GM12878 (cell line): ENCODE data around the gene LINC00237. TPM values are rescaled to one million over a fixed set of nuclear protein-coding genes. Genes with fewer than 3 reads are reported as not detected.

Experiments
- ATAC-seq: fragments of 200-7000 bp; cut with Tn5 transposase; 3 replicates; pipeline ENCODE4 v1.9.1; 2020; ENCODE audit warnings: mild to moderate bottlenecking, moderate library complexity
- BruUV-seq: library from RNA; stranded (reverse); fragments of 400-500 nt; replicated peaks from 2 replicates; lab custom pipeline; 2021; lab: Mats Ljungman, UMichigan
- CTCF ChIA-PET: fragments of 300-600 bp; sonication (Branson Sonifier 250); formaldehyde crosslinking; extraction: SDS; loops from one replicate; lab custom pipeline; 2021; ENCODE audit warnings: inconsistent platforms; lab: Yijun Ruan, JAX
- POLR2A ChIA-PET: fragments of 350-600 bp; formaldehyde crosslinking; extraction: SDS; loops from one replicate; lab custom pipeline; 2021; ENCODE audit warnings: inconsistent platforms; lab: Charles Lee
- RAD21 ChIA-PET: fragments of 300-600 bp; sonication (Branson Sonifier 250); formaldehyde crosslinking; loops from one replicate; lab custom pipeline; 2023; ENCODE audit warnings: antibody characterized with exemption; ENCODE audit not compliant: unreplicated experiment; lab: Charles Lee
- SMC1A ChIA-PET: fragments of 300-600 bp; sonication (Branson Sonifier 250); formaldehyde crosslinking; loops from one replicate; lab custom pipeline; 2023; ENCODE audit not compliant: unreplicated experiment, uncharacterized antibody; lab: Charles Lee
- DNase-seq: peaks from one replicate; pipeline ENCODE4 v3.0.0-alpha.2; 2011; ENCODE audit warnings: low read depth, low spot score
- FAIRE-seq: peaks from 3 replicates; lab custom pipeline; 2011; peaks lifted over from hg19 to GRCh38; lab: Jason Lieb, UNC
- H2AFZ ChIP-seq: 2 replicates; pipeline ENCODE4 v1.6.0; 2011; ENCODE audit warnings: low read depth, low read length, control low read depth; ENCODE audit not compliant: control insufficient read depth
- H3K27ac ChIP-seq: 2 replicates; pipeline ENCODE4 v1.5.1; 2011; ENCODE audit warnings: control low read depth; ENCODE audit not compliant: control insufficient read depth, insufficient read depth
- H3K27me3 ChIP-seq, 2 experiments: replicated peaks in 1 of 2; 2 replicates each; pipeline versions ENCODE4 v1.6.0 to v1.6.1; 2011; ENCODE audit warnings: low read length in 1 of 2; ENCODE audit not compliant: control insufficient read depth in 2 of 2, insufficient read depth in 2 of 2
- H3K36me3 ChIP-seq, 2 experiments: 2 replicates each; pipeline ENCODE4 v1.5.1; 2011; ENCODE audit warnings: low read length in 1 of 2; ENCODE audit not compliant: control insufficient read depth in 2 of 2, insufficient read depth in 2 of 2
- H3K4me1 ChIP-seq: 2 replicates; pipeline ENCODE4 v1.6.1; 2011; ENCODE audit warnings: mild to moderate bottlenecking, low read length, moderate library complexity, mixed read lengths; ENCODE audit not compliant: control insufficient read depth, insufficient read depth
- H3K4me2 ChIP-seq: 2 replicates; pipeline ENCODE4 v1.6.0; 2011; ENCODE audit warnings: control low read depth; ENCODE audit not compliant: control insufficient read depth, insufficient read depth
- H3K4me3 ChIP-seq: fragments of 200-600 bp; sonication (generic); 2 replicates; pipeline ENCODE4 v1.5.1; 2016
- H3K79me2 ChIP-seq: 2 replicates; pipeline ENCODE4 v1.6.0; 2011; ENCODE audit warnings: low read length; ENCODE audit not compliant: control insufficient read depth, insufficient read depth
- H3K9ac ChIP-seq: 2 replicates; pipeline ENCODE4 v1.8.0; 2011; ENCODE audit warnings: low read length, control low read depth, mixed read lengths; ENCODE audit not compliant: control insufficient read depth, insufficient read depth
- H3K9me3 ChIP-seq: replicated peaks from 3 replicates; pipeline ENCODE4 v1.5.1; 2011; ENCODE audit warnings: mild to moderate bottlenecking, low read length; ENCODE audit not compliant: control insufficient read depth, insufficient read depth
- H4K20me1 ChIP-seq: 2 replicates; pipeline ENCODE4 v1.6.0; 2011; ENCODE audit not compliant: control insufficient read depth, insufficient read depth
- BACH1 ChIP-seq: fragments of 450-650 bp; IDR thresholded peaks from 2 replicates; pipeline ENCODE4 v1.6.1; 2017; ENCODE audit warnings: mild to moderate bottlenecking, borderline replicate concordance
- CEBPZ ChIP-seq: fragments of 150-350 bp; IDR thresholded peaks from 2 replicates; pipeline ENCODE4 v1.6.1; 2016; ENCODE audit warnings: low read depth, low read length
- CHD1 ChIP-seq: IDR thresholded peaks from 2 replicates; pipeline ENCODE4 v1.6.1; 2012; ENCODE audit warnings: low read depth, low read length, improper control_type of control experiment
- ESRRA ChIP-seq: IDR thresholded peaks from 2 replicates; pipeline ENCODE4 v1.6.1; 2012; ENCODE audit warnings: mild to moderate bottlenecking, low read length, improper control_type of control experiment
- HSF1 ChIP-seq: fragments of 150-350 bp; IDR thresholded peaks from 2 replicates; pipeline ENCODE4 v1.6.1; 2014; ENCODE audit warnings: mild to moderate bottlenecking, low read depth, low read length
- IRF5 ChIP-seq: fragments of 450-650 bp; IDR thresholded peaks from 2 replicates; pipeline ENCODE4 v1.6.1; 2017; ENCODE audit warnings: borderline replicate concordance
- LARP7 ChIP-seq: fragments of 450-650 bp; IDR thresholded peaks from 2 replicates; pipeline ENCODE4 v1.6.1; 2017; ENCODE audit warnings: mild to moderate bottlenecking
- NFYB ChIP-seq: IDR thresholded peaks from 2 replicates; pipeline ENCODE4 v1.6.1; 2011; ENCODE audit warnings: low read depth, mild to moderate bottlenecking, low read length, improper control_type of control experiment, moderate library complexity; ENCODE audit not compliant: insufficient read depth
- NR2C2 ChIP-seq: IDR thresholded peaks from 2 replicates; pipeline ENCODE4 v1.6.1; 2011; ENCODE audit warnings: borderline replicate concordance, low read depth; ENCODE audit not compliant: control insufficient read depth, insufficient read length
- NR2F1 ChIP-seq: fragments of 450-650 bp; conservative IDR thresholded peaks from 2 replicates; pipeline ENCODE4 v1.6.1; 2017; ENCODE audit warnings: mild to moderate bottlenecking
- POLR2A ChIP-seq: IDR thresholded peaks from 2 replicates; pipeline ENCODE4 v1.6.1; 2011; ENCODE audit warnings: low read depth, mild to moderate bottlenecking, low read length
- YY1 ChIP-seq: IDR thresholded peaks from 2 replicates; pipeline ENCODE4 v1.6.1; 2011; ENCODE audit warnings: low read depth, mild to moderate bottlenecking, low read length
- ZBTB4 ChIP-seq: fragments of 450-650 bp; formaldehyde crosslinking; IDR thresholded peaks from 2 replicates; pipeline ENCODE4 v1.4.0; 2022; ENCODE audit warnings: mild to moderate bottlenecking, moderate library complexity
- ZNF24 ChIP-seq: fragments of 450-650 bp; IDR thresholded peaks from 2 replicates; pipeline ENCODE4 v1.6.1; 2017; ENCODE audit warnings: antibody characterized with exemption, mild to moderate bottlenecking
- WGBS: methylation state at CpG from one replicate; pipeline ENCODE4 v1.1.6; 2016; ENCODE audit warnings: low lambda C conversion rate; ENCODE audit not compliant: insufficient replicate concordance, insufficient coverage; ENCODE audit errors: missing lambda C conversion rate; 5-methylcytosine and 5-hydroxymethylcytosine counted together
- in situ Hi-C: fragments of 300-500 bp; cut with MboI; formaldehyde crosslinking; loops from 9 replicates; pipeline ENCODE4 v1.14.3; 2018; ENCODE audit warnings: mixed read lengths
- intact Hi-C: fragments of 100-400 bp; cut with micrococcal nuclease; formaldehyde crosslinking; loops from one replicate; pipeline ENCODE4 v1.14.2; 2022; ENCODE audit not compliant: unreplicated experiment
- polyA plus RNA-seq, 11 experiments: library from polyadenylated mRNA; depleted of rRNA in 4 of 11; unstranded in 6 of 11; stranded (reverse) in 5 of 11; fragments of >200 nt; fragmentation: Nextera tagmentation in 4 of 11; fragmentation: Illumina TruSeq in 1 of 11; extraction: Ambion mirVana in 4 of 11; extraction: Trizol in 1 of 11; gene quantifications; 1 replicate in 1 of 11; 2 replicates in 10 of 11; pipeline versions ENCODE4 v1.2.1 to v1.2.3, GENCODE V29; 2011 to 2016; ENCODE audit warnings: inconsistent platforms in 2 of 11, missing spikeins in 2 of 11, low read depth in 1 of 11
- total RNA-seq, 4 experiments: library from RNA; depleted of rRNA in 3 of 4; stranded (reverse); fragments of >200 nt in 3 of 4; fragmentation: Illumina TruSeq in 1 of 4; extraction: Trizol in 1 of 4; gene quantifications; 2 replicates each; pipeline versions ENCODE4 v1.2.1 to v1.2.3, GENCODE V29; 2013 to 2021

LINC00237 gene
- total and polyA plus RNA-seq, 10 of the 15 experiments (the other 5 are each of a cell fraction or from before 2014, with no cell fraction given) = not detected

DNA sequence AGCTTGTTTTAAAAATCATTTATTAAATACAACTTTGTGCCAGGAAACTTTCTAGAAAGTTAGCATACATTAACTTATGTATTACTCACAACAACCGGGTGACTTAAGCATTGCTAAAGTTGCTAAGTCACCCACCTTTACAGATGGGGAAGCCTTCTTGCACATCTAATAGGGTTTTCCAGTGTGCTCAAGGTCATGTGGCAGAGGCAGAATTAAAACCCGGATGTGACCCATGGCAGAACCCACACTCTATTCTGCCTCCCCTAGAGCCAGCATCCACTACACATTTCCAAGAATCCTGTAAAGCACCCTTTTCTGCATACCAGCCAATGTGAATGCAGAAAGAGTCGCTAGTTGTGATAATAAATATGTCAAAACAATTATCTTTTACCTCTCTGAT, 13.4 kb downstream of the LINC00237 start (continued):
- no peak for TF ChIP-seq ZBTB4 (CRISPR knock-in tag)
- no peak for TF ChIP-seq BACH1

DNA sequence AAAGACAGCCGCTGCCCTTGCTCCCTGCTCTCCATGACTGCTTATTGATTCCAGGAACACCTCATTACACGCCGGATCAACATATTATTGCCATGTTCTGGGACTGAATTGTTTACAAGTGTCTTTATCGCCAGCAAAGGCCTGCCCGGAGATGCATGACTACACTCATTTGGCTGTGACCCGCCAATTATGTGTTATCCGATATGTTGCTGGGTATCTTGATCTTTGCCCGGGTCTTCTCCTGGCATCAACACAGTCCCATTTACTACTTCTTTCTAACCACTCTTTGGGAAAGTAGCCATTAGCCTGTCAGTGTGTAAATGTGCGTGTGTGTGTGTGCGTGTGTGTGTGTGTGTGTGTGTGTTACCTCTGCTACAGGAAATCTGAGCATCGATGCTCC, 15.4 kb downstream of the LINC00237 start:
- FAIRE-seq (no peak), DNase-seq (no peak), ATAC-seq (no peak)
- H3K4me1 ChIP-seq = no peaks in the 10 kb centered on the region
- no peaks in the 10 kb centered on the region for H3K36me3 ChIP-seq
- TF ChIP-seq NFYB (no peak), IRF5 (no peak), ZNF24 (no peak), LARP7 (no peak), NR2C2 (no peak), YY1 (no peak), NR2F1 (no peak), POLR2A (no peak), CHD1 (no peak), HSF1 (no peak), CEBPZ (no peak), ESRRA (no peak)
- H3K9me3 ChIP-seq = no peaks in the 10 kb centered on the region
- CTCF ChIA-PET = no interaction called here
- RAD21 ChIA-PET = no interaction called here
- SMC1A ChIA-PET = no interaction called here
- H3K79me2 ChIP-seq = no peaks in the 10 kb centered on the region
- in situ Hi-C loops (no loop called here), intact Hi-C loops (no loop called here)
- H3K27me3 ChIP-seq = peaks cover 4 to 5% of the 10 kb centered on the region in 2 experiments; a peak in 2 of 4 replicates
- POLR2A ChIA-PET = no interaction called here
- no peak overlapping the region for H3K9ac ChIP-seq
- no peak overlapping the region for H3K4me3 ChIP-seq
- BruUV-seq = no TSS peak
- no peak overlapping the region for H3K4me2 ChIP-seq
- H2AFZ ChIP-seq = no peak overlapping the region
- H4K20me1 ChIP-seq = no peaks in the 10 kb centered on the region
- H3K27ac ChIP-seq = no peak overlapping the region
- WGBS = 83% methylated on average over 11 of the region's 11 CpGs
